Stimulated activated CD4-positive, alpha-beta T cell treated with anti-CD3 and anti-CD28 coated beads, Interleukin-2, amount 100 ng/mL, for 4 hours (primary cell): Measurements from ENCODE around the gene DUSP5.
A peak's percentile ranks its signal among the peaks of the same experiment; 100 is the strongest.
"Not testable (repeated sequence)": the region's sequence is repeated elsewhere in the genome, so short reads cannot be mapped to it uniquely, and the experiment has no call there.

Source experiments
- DNase-seq: peaks from one replicate; pipeline ENCODE4 v3.0.0-alpha.2; 2020; ENCODE audit warnings: low read depth

DUSP5 gene

GRCh38 chr10:110497438-110498086, at the start of gene DUSP5:
Gene DUSP5, plus strand, starts transcription at chr10:110497907. Its CDS starts 215 bp downstream, at chr10:110498122.
- DNase-seq: peak; percentile 92

- no peak for DNase-seq
Measured at GRCh38 chr10:110448682-110449418, 48.9 kb upstream of the DUSP5 start.

- peak; percentile 40 for DNase-seq
Measured at GRCh38 chr10:110455446-110455845, 42.3 kb upstream of the DUSP5 start.

GRCh38 chr10:110456046-110456445, 41.7 kb upstream of the DUSP5 start:
- no peak for DNase-seq

GRCh38 chr10:110456523-110457091, 41.1 kb upstream of the DUSP5 start:
- no peak for DNase-seq

- DNase-seq: no peak
Measured at GRCh38 chr10:110457851-110458250, 39.9 kb upstream of the DUSP5 start.

GRCh38 chr10:110458266-110458920, 39.3 kb upstream of the DUSP5 start:
- DNase-seq: no peak

GRCh38 chr10:110459600-110459999, 38.1 kb upstream of the DUSP5 start:
- no peak for DNase-seq

- peak; percentile 68 for DNase-seq
Measured at GRCh38 chr10:110460111-110460809, 37.4 kb upstream of the DUSP5 start.

- DNase-seq: no peak
Measured at GRCh38 chr10:110461088-110461487, 36.6 kb upstream of the DUSP5 start.

GRCh38 chr10:110461530-110461929, 36.2 kb upstream of the DUSP5 start:
- no peak for DNase-seq

- DNase-seq: no peak
Measured at GRCh38 chr10:110462166-110463095, 35.3 kb upstream of the DUSP5 start.

GRCh38 chr10:110468258-110468657, 29.4 kb upstream of the DUSP5 start:
- not testable (repeated sequence) for DNase-seq

GRCh38 chr10:110470541-110470940, 27.2 kb upstream of the DUSP5 start:
- DNase-seq: not testable (repeated sequence)

GRCh38 chr10:110471566-110472139, 26.1 kb upstream of the DUSP5 start:
- DNase-seq: no peak

- no peak for DNase-seq
Measured at GRCh38 chr10:110474017-110474416, 23.7 kb upstream of the DUSP5 start.

- DNase-seq: no peak
Measured at GRCh38 chr10:110474826-110475225, 22.9 kb upstream of the DUSP5 start.

GRCh38 chr10:110475722-110476515, 21.8 kb upstream of the DUSP5 start:
- DNase-seq: no peak

GRCh38 chr10:110479710-110480109, 18.0 kb upstream of the DUSP5 start:
- no peak for DNase-seq

GRCh38 chr10:110480387-110480786, 17.3 kb upstream of the DUSP5 start:
- no peak for DNase-seq
